Neural cell (in vitro differentiated cells): ENCODE data around the gene VPS13D.

Source experiments
- CTCF ChIP-seq: fragments of 450-650 bp; IDR thresholded peaks from 2 replicates; pipeline ENCODE4 v1.5.1; 2014; ENCODE audit warnings: antibody characterized with exemption, mild to moderate bottlenecking, moderate library complexity; ENCODE audit not compliant: poor library complexity, severe bottlenecking
- EP300 ChIP-seq: fragments of 450-650 bp; conservative IDR thresholded peaks from 2 replicates; pipeline ENCODE4 v1.6.1; 2014; ENCODE audit warnings: antibody characterized with exemption, mild to moderate bottlenecking, moderate library complexity; ENCODE audit not compliant: poor library complexity, severe bottlenecking
- EZH2 ChIP-seq: fragments of 200-600, 300-800 bp; shearing (Covaris generic), sonication (generic); IDR thresholded peaks from 2 replicates; pipeline ENCODE4 v1.6.1; 2014; ENCODE audit warnings: antibody characterized with exemption, low read length, borderline replicate concordance, mild to moderate bottlenecking; ENCODE audit not compliant: insufficient read depth, poor library complexity, severe bottlenecking
- POLR2AphosphoS5 ChIP-seq: IDR thresholded peaks from 2 replicates; pipeline ENCODE4 v1.6.1; 2012
- RAD21 ChIP-seq: fragments of 450-650 bp; conservative IDR thresholded peaks from 2 replicates; pipeline ENCODE4 v1.6.1; 2014; ENCODE audit warnings: antibody characterized with exemption, mild to moderate bottlenecking, moderate library complexity
- REST ChIP-seq: IDR thresholded peaks from 2 replicates; pipeline ENCODE4 v1.6.1; 2012; ENCODE audit warnings: borderline replicate concordance
- SMC3 ChIP-seq: fragments of 450-650 bp; conservative IDR thresholded peaks from 2 replicates; pipeline ENCODE4 v1.6.1; 2014; ENCODE audit warnings: antibody characterized with exemption, mild to moderate bottlenecking, moderate library complexity; ENCODE audit not compliant: poor library complexity

- TF ChIP-seq EZH2 (no peak), CTCF (no peak), EP300 (no peak), POLR2AphosphoS5 (no peak), RAD21 (no peak), REST (no peak), SMC3 (no peak)
Measured at GRCh38 chr1:12472798-12473551, 243.1 kb downstream of the VPS13D start.
